GM10248 (cell line): Measurements from ENCODE around the gene SSH2.
"Not testable (repeated sequence)": the region's sequence is repeated elsewhere in the genome, so short reads cannot be mapped to it uniquely, and the experiment has no call there.

ENCODE experiments used
- CTCF ChIA-PET: fragments of 300-600 bp; sonication (Branson Sonifier 250); formaldehyde crosslinking; extraction: SDS; loops from one replicate; lab custom pipeline; 2021; ENCODE audit warnings: antibody characterized with exemption; lab: Yijun Ruan, JAX
- POLR2A ChIA-PET: fragments of 350-650 bp; sonication (Branson Sonifier 250); formaldehyde crosslinking; extraction: SDS; loops from one replicate; lab custom pipeline; 2020; ENCODE audit warnings: antibody characterized with exemption; lab: Yijun Ruan, JAX
- DNase-seq: peaks from one replicate; pipeline ENCODE4 v3.0.0; 2012; ENCODE audit errors: extremely low spot score
- CTCF ChIP-seq: IDR thresholded peaks from 2 replicates; pipeline ENCODE4 v1.5.1; 2012; ENCODE audit warnings: mild to moderate bottlenecking, low read depth; ENCODE audit errors: extremely low read depth, missing control alignments, control extremely low read depth

SSH2 gene

DNA sequence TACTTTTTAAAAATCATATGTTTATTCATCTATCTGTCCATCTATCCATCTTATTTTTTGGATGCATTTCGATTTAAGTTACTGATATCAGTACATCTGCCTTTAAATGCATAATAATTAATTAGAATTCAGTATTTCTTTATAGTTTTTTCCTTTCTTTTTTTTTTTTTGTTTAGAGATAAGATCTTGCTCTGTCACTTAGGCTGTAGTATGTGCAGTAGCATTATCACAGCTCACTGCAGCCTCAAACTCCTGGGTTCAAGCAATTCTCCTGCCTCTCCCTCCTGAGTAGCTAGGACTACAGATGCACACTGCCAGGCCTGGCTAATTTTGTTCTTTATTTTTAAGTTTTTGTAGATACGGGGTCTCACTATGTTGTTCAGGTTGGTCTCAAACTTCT lies 133.4 kb downstream of the SSH2 start:
- POLR2A ChIA-PET: no interaction called here
- no peak for TF ChIP-seq CTCF
- CTCF ChIA-PET: interaction anchor here (1.0 to 1.9 kb wide), 3 partner anchors 17 to 224 kb away, joined by 3 to 8 read pairs (median 3); no protein-coding TSS in a partner anchor
- no peak for DNase-seq

DNA sequence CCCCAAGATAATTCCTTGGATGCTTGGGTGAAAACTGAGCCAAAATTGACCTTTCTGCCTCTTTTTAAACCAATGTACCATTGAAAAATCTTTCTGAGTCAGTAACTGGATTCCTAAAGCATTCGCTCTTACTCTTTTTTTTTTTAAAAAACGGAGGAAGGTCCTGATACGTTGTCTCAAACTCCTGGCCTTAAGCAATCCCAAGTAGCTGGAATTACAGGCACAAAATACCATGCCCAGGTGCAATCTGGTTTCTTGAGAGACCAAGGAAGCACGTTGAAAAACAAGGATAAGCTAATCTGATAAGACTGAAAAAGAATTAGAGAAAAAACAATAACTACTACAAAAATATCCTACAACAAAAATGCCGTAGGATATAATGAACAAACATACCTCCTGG lies 136.5 kb downstream of the SSH2 start:
- CTCF ChIA-PET: interaction anchor here (1.2 to 2.4 kb wide), 2 partner anchors 14 to 138 kb away, joined by 4 to 9 read pairs; no protein-coding TSS in a partner anchor
- no peak for DNase-seq
- TF ChIP-seq CTCF: no peak
- POLR2A ChIA-PET: no interaction called here

DNA sequence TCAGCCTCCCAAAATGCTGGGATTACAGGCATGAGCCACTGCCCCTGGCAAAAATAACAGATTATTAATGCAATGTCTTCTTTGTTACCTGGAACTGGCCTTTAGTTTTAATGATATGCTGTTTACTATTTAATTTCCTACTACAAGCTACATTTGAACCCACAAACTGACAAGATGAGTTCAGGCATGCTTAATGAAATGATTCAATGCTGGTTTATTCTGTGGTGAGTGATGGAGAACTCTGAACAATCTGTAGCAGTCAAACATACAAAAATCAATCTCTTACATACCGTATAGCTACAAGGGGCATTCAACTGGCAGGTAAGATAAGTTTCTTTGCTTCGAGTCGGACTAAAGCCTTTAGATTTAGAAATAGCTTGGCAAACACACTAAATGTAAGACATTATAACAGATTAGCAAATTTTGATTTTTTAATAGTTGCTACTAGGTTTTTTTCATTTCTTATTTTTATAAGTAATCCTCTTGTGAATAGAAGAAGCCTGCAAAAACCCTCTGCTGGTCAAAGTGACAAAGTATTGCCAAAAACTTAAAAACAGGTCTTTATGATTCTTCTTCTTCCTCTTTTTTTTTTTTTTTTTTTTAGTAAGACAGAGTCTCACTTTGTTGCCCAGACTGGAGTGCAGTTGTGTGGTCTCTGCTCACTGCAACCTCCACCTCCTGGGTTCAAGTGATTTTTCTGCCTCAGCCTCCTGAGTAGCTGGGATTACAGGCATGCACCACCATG lies 138.5 kb downstream of the SSH2 start:
- POLR2A ChIA-PET: no interaction called here
- DNase-seq: no peak
- TF ChIP-seq CTCF: no peak
- CTCF ChIA-PET: interaction anchor here (1.8 to 3.4 kb wide), 3 partner anchors 12 to 152 kb away, joined by 6 to 19 read pairs (median 13); no protein-coding TSS in a partner anchor

GRCh38 chr17:29789196-29790170 lies 140.5 kb downstream of the SSH2 start:
- DNase-seq: no peak
- POLR2A ChIA-PET: no interaction called here
- CTCF ChIA-PET: interaction anchor here (1.8 to 3.4 kb wide), 2 partner anchors 10 to 150 kb away, joined by 6 to 19 read pairs; no protein-coding TSS in a partner anchor
- TF ChIP-seq CTCF: no peak

- no peak for DNase-seq
- TF ChIP-seq CTCF: no peak
- CTCF ChIA-PET: interaction anchor here (1.0 to 2.9 kb wide), 2 partner anchors 9 to 170 kb away, joined by 4 to 10 read pairs; no protein-coding TSS in a partner anchor
- POLR2A ChIA-PET: no interaction called here
These were observed 142.0 kb downstream of the SSH2 start for GRCh38 chr17:29787995-29788394.

DNA sequence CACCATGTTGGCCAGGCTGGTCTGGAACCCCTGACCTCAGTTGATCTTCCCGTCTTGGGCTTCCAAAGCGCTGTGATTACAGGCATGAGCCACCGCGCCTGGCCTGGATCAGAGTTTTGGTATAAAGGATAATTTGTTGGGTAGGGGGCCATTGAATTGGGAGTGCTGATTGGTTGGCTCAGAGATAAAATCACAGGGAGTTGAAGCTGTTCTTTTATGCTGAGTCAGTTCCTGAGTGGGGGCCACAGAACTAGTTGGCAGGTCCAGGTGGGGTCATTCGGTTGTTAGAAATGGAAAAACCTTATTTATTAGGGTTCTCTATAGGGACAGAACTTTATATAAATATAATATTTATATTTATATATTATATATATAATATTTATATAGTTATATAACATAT lies 147.1 kb downstream of the SSH2 start:
- no peak for TF ChIP-seq CTCF
- ChIA-PET CTCF (interaction anchor here (0.8 to 2.1 kb wide), 2 partner anchors 143 to 165 kb away, joined by 4 to 8 read pairs; no protein-coding TSS in a partner anchor), POLR2A (no interaction called here)
- DNase-seq: no peak

DNA sequence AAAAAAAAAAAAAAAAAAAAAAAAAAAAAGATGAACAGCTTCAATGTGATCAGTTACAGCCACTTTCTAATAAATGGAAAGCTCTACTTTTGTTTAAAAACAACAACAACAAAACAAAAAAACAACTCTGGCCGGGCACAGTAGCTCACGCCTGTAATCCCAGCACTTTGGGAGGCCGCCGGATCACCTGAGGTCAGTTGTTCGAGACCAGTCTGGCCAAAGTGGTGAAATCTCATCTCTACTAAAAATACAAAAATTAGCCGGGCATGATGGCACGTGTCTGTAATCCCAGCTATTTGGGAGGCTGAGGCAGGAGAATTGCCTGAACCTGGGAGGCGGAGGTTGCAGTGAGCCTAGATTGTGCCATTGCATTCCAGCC lies 150.2 kb downstream of the SSH2 start:
- CTCF ChIA-PET: interaction anchor here (0.7 to 6.8 kb wide), 48 partner anchors 8 to 332 kb away, joined by 3 to 100 read pairs (median 5); partner anchors contain the start of gene ANKRD13B
- POLR2A ChIA-PET, DNase-seq: not testable (repeated sequence)
